H1 (cell line): ENCODE data around the gene ZNF516. TPM values are rescaled to one million over a fixed set of nuclear protein-coding genes. Genes with fewer than 3 reads are reported as not detected.

Source experiments
- CTCF ChIA-PET: fragments of 300-600 bp; sonication (Branson Sonifier 250); formaldehyde crosslinking; loops from one replicate; lab custom pipeline; 2021; ENCODE audit not compliant: partially characterized antibody; lab: Charles Lee
- POLR2A ChIA-PET: fragments of 300-600 bp; sonication (Branson Sonifier 250); formaldehyde crosslinking; loops from one replicate; lab custom pipeline; 2021; ENCODE audit warnings: inconsistent platforms; ENCODE audit not compliant: partially characterized antibody; lab: Charles Lee
- DNase-seq, 2 experiments: peaks; one replicate each; pipeline versions ENCODE4 v3.0.0 to v3.0.0-alpha.2; 2010 to 2022; ENCODE audit warnings: low spot score in 2 of 2, low read depth in 1 of 2, mixed read lengths in 1 of 2
- FAIRE-seq: peaks from 2 replicates; lab custom pipeline; 2011; peaks lifted over from hg19 to GRCh38; lab: Jason Lieb, UNC
- H2AFZ ChIP-seq: 2 replicates; pipeline ENCODE4 v1.8.1; 2012; ENCODE audit warnings: low read length, inconsistent platforms
- H2AK5ac ChIP-seq: 2 replicates; pipeline ENCODE4 v1.6.1; 2013; ENCODE audit warnings: low read depth, low read length
- H2BK120ac ChIP-seq: replicated peaks from 2 replicates; pipeline ENCODE3; 2013; ENCODE audit warnings: low read depth, low read length, inconsistent platforms
- H2BK12ac ChIP-seq: 2 replicates; pipeline ENCODE4 v1.6.1; 2013; ENCODE audit warnings: low read depth, low read length
- H2BK15ac ChIP-seq: 2 replicates; pipeline ENCODE4 v1.6.1; 2013; ENCODE audit warnings: low read length
- H2BK20ac ChIP-seq: 2 replicates; pipeline ENCODE4 v1.6.1; 2013; ENCODE audit warnings: low read length
- H2BK5ac ChIP-seq: 2 replicates; pipeline ENCODE4 v1.6.1; 2013; ENCODE audit warnings: low read depth, low read length
- H3K14ac ChIP-seq: 2 replicates; pipeline ENCODE4 v1.6.1; 2013; ENCODE audit warnings: inconsistent platforms; ENCODE audit not compliant: insufficient read length
- H3K18ac ChIP-seq: 2 replicates; pipeline ENCODE4 v1.6.1; 2013; ENCODE audit warnings: low read length; ENCODE audit errors: extremely low read depth
- H3K23ac ChIP-seq: 2 replicates; pipeline ENCODE4 v1.6.1; 2013; ENCODE audit warnings: inconsistent platforms; ENCODE audit not compliant: insufficient read length
- H3K23me2 ChIP-seq: 2 replicates; pipeline ENCODE4 v1.6.1; 2013; ENCODE audit warnings: low read depth, low read length
- H3K27ac ChIP-seq: 2 replicates; pipeline ENCODE4 v1.6.1; 2011; ENCODE audit warnings: low read depth, low read length, inconsistent platforms
- H3K27me3 ChIP-seq, 4 experiments: replicated peaks in 1 of 4; 1 replicate in 1 of 4; 2 replicates in 3 of 4; pipeline versions ENCODE4 v1.6.1 to v1.8.1; 2011 to 2013; ENCODE audit warnings: low read length in 3 of 4, mild to moderate bottlenecking in 3 of 4, inconsistent platforms in 2 of 4, mixed read lengths in 2 of 4, moderate library complexity in 1 of 4; ENCODE audit not compliant: control insufficient read depth in 3 of 4, insufficient read depth in 3 of 4; ENCODE audit errors: extremely low read depth in 1 of 4
- H3K36me3 ChIP-seq, 4 experiments: 2 replicates each; pipeline versions ENCODE4 v1.6.1 to v1.8.1; 2011 to 2013; ENCODE audit warnings: mild to moderate bottlenecking in 4 of 4, low read length in 3 of 4, moderate library complexity in 2 of 4, control low read depth in 1 of 4, inconsistent platforms in 1 of 4; ENCODE audit not compliant: insufficient read depth in 4 of 4, control insufficient read depth in 2 of 4
- H3K4ac ChIP-seq: replicated peaks from 2 replicates; pipeline ENCODE3; 2013; ENCODE audit warnings: low read length, low read depth, mixed read lengths, inconsistent platforms; ENCODE audit not compliant: insufficient read length
- H3K4me1 ChIP-seq, 4 experiments: replicated peaks in 1 of 4; 1 replicate in 1 of 4; 2 replicates in 3 of 4; pipeline versions ENCODE4 v1.6.1 to v1.8.1; 2011 to 2013; ENCODE audit warnings: low read length in 3 of 4, inconsistent platforms in 2 of 4, mixed read lengths in 1 of 4; ENCODE audit not compliant: insufficient read depth in 4 of 4, control insufficient read depth in 3 of 4
- H3K4me2 ChIP-seq, 2 experiments: 2 replicates each; pipeline versions ENCODE4 v1.6.1 to v1.8.1; 2011 to 2013; ENCODE audit warnings: low read depth in 2 of 2, low read length in 2 of 2, control low read depth in 1 of 2, inconsistent platforms in 1 of 2, mild to moderate bottlenecking in 1 of 2; ENCODE audit not compliant: insufficient read depth in 1 of 2
- H3K4me3 ChIP-seq, 4 experiments: fragments of 200-600, 300-600 bp in 1 of 4; sonication (generic), shearing (Covaris generic), sonication (Bioruptor Twin) in 1 of 4; 2 replicates each; pipeline versions ENCODE4 v1.5.1 to v1.8.1; 2011 to 2016; ENCODE audit warnings: low read length in 4 of 4, low read depth in 3 of 4, control low read depth in 2 of 4, inconsistent platforms in 2 of 4, mild to moderate bottlenecking in 2 of 4, mixed read lengths in 1 of 4, moderate library complexity in 1 of 4; ENCODE audit not compliant: insufficient read depth in 2 of 4; ENCODE audit errors: extremely low read depth in 1 of 4
- H3K56ac ChIP-seq: replicated peaks from 2 replicates; pipeline ENCODE3; 2013; ENCODE audit warnings: low read depth, mild to moderate bottlenecking, mixed read lengths, low read length, inconsistent platforms; ENCODE audit not compliant: insufficient read length
- H3K79me1 ChIP-seq: 2 replicates; pipeline ENCODE4 v1.6.1; 2013; ENCODE audit warnings: low read depth, low read length, control low read depth
- H3K79me2 ChIP-seq, 2 experiments: 2 replicates each; pipeline versions ENCODE4 v1.6.1 to v1.8.1; 2012 to 2013; ENCODE audit warnings: low read length in 2 of 2, mild to moderate bottlenecking in 2 of 2, inconsistent platforms in 1 of 2; ENCODE audit not compliant: insufficient read depth in 2 of 2, control insufficient read depth in 1 of 2
- H3K9ac ChIP-seq, 4 experiments: replicated peaks in 1 of 4; 1 replicate in 1 of 4; 2 replicates in 3 of 4; pipeline versions ENCODE4 v1.6.1 to v1.8.1; 2011 to 2013; ENCODE audit warnings: low read depth in 3 of 4, low read length in 3 of 4, control low read depth in 2 of 4, mild to moderate bottlenecking in 2 of 4, moderate library complexity in 2 of 4, inconsistent platforms in 1 of 4; ENCODE audit errors: extremely low read depth in 1 of 4
- H3K9me3 ChIP-seq, 2 experiments: 2 replicates each; pipeline versions ENCODE4 v1.6.1 to v1.8.1; 2012 to 2013; ENCODE audit warnings: mild to moderate bottlenecking in 2 of 2, moderate library complexity in 2 of 2, control low read depth in 1 of 2, inconsistent platforms in 1 of 2, low read depth in 1 of 2, low read length in 1 of 2, mixed read lengths in 1 of 2; ENCODE audit not compliant: insufficient read depth in 2 of 2
- H4K20me1 ChIP-seq, 2 experiments: replicated peaks in 1 of 2; 2 replicates each; pipeline versions ENCODE3 to v1.8.1; 2011 to 2013; ENCODE audit warnings: inconsistent platforms in 2 of 2, low read length in 2 of 2, mild to moderate bottlenecking in 1 of 2; ENCODE audit not compliant: insufficient read depth in 2 of 2, control insufficient read depth in 1 of 2
- H4K5ac ChIP-seq: 2 replicates; pipeline ENCODE4 v1.6.1; 2013; ENCODE audit warnings: low read length, low read depth, mixed read lengths, inconsistent platforms; ENCODE audit not compliant: insufficient read length
- H4K8ac ChIP-seq: 2 replicates; pipeline ENCODE4 v1.8.0; 2013; ENCODE audit warnings: mild to moderate bottlenecking, moderate library complexity, low read length, inconsistent platforms; ENCODE audit not compliant: insufficient read depth; ENCODE audit errors: extremely low read depth
- H4K91ac ChIP-seq: replicated peaks from 2 replicates; pipeline ENCODE3; 2013; ENCODE audit warnings: low read length, mixed read lengths, inconsistent platforms; ENCODE audit not compliant: insufficient read length
- CHD2 ChIP-seq: IDR thresholded peaks from 2 replicates; pipeline ENCODE4 v1.6.1; 2012; ENCODE audit warnings: low read length, improper control_type of control experiment
- CTBP2 ChIP-seq: IDR thresholded peaks from 2 replicates; pipeline ENCODE4 v1.7.0; 2011; ENCODE audit warnings: borderline replicate concordance, mild to moderate bottlenecking, moderate library complexity, mixed read lengths, low read length; ENCODE audit not compliant: insufficient read depth, insufficient read length
- HDAC6 ChIP-seq: IDR thresholded peaks from one replicate; pipeline ENCODE4 v1.7.1; 2012; ENCODE audit warnings: low read depth, mild to moderate bottlenecking, inconsistent platforms, low read length, moderate library complexity
- KDM1A ChIP-seq: fragments of 200-600, 300-600 bp; sonication (generic); IDR thresholded peaks from 2 replicates; pipeline ENCODE4 v1.7.1; 2016; ENCODE audit warnings: mild to moderate bottlenecking, low read length, borderline replicate concordance
- MAFK ChIP-seq: IDR thresholded peaks from 2 replicates; pipeline ENCODE4 v1.6.1; 2012; ENCODE audit warnings: low read depth, mild to moderate bottlenecking, improper control_type of control experiment, low read length
- MAX ChIP-seq: IDR thresholded peaks from 2 replicates; pipeline ENCODE4 v1.6.1; 2012; ENCODE audit warnings: inconsistent platforms
- TBP ChIP-seq: IDR thresholded peaks from 2 replicates; pipeline ENCODE4 v1.6.1; 2011; ENCODE audit warnings: low read depth, low read length, improper control_type of control experiment
- WGBS, 2 experiments: shearing (Covaris generic) in 1 of 2; methylation state at CpG; one replicate each; pipeline versions ENCODE4 v1.1.6 to v1.1.7; 2013 to 2015; ENCODE audit warnings: low lambda C conversion rate in 2 of 2, mixed read lengths in 2 of 2, inconsistent platforms in 1 of 2, low coverage in 1 of 2, missing lambda C conversion rate in 1 of 2; ENCODE audit not compliant: insufficient replicate concordance in 2 of 2, insufficient coverage in 1 of 2, insufficient read length in 1 of 2; ENCODE audit errors: extremely low coverage in 1 of 2, missing lambda C conversion rate in 1 of 2; 5-methylcytosine and 5-hydroxymethylcytosine counted together
- polyA plus RNA-seq, 7 experiments: library from polyadenylated mRNA; depleted of rRNA in 3 of 7; stranded (reverse) in 5 of 7; unstranded in 2 of 7; fragments of >200 nt in 5 of 7; fragments of 200-250 nt in 2 of 7; gene quantifications; 1 replicate in 5 of 7; 2 replicates in 1 of 7; 4 replicates in 1 of 7; pipeline versions ENCODE4 v1.2.1 to v1.2.3, GENCODE V29; 2011 to 2013; ENCODE audit warnings: missing spikeins in 2 of 7, mixed read lengths in 2 of 7
- total RNA-seq: library from RNA; stranded (reverse); fragmentation: NEBNext Ultra II Directional; extraction: Animal tissue kit (Norgen Biotek cat#: 25700); gene quantifications from 2 replicates; pipeline ENCODE4 v1.2.1, GENCODE V29; 2021

Gene ZNF516
- total and polyA plus RNA-seq, 2 of the 8 experiments (the other 6 are each of a cell fraction or from before 2014, with no cell fraction given): 7.3 to 17.0 TPM

GRCh38 chr18:76392349-76392748, 102.7 kb downstream of the ZNF516 start:
- H3K36me3 ChIP-seq: no peaks in the 10 kb centered on the region
- peak overlapping the region; percentile 86; the same call in 1 of the 2 replicates for H2AK5ac ChIP-seq
- no peak overlapping the region for H3K4me3 ChIP-seq
- H2BK120ac ChIP-seq: no peak overlapping the region
- no peak overlapping the region for H3K23ac ChIP-seq
- no peak overlapping the region for H2BK15ac ChIP-seq
- no peak overlapping the region for H3K4me2 ChIP-seq
- peaks cover 5% of the 10 kb centered on the region; the same call in 1 of the 2 replicates for H3K23me2 ChIP-seq
- H3K4ac ChIP-seq: no peak overlapping the region
- H2AFZ ChIP-seq: no peak overlapping the region
- H3K27me3 ChIP-seq: no peaks in the 10 kb centered on the region
- no peak overlapping the region; the same call in 1 of the 2 replicates for H3K18ac ChIP-seq
- H4K91ac ChIP-seq: no peak overlapping the region
- no peak overlapping the region; the same call in 1 of the 2 replicates for H2BK5ac ChIP-seq
- no peak for DNase-seq
- peaks cover 0 to 3% (median 1%) of the 10 kb centered on the region in 4 experiments; a peak in 3 of 7 replicates for H3K4me1 ChIP-seq
- no peak for FAIRE-seq
- TF ChIP-seq MAX (0 out of 2 replicates have a peak, but pooled peaks have one; percentile 18), CHD2 (no peak), KDM1A (no peak), CTBP2 (no peak), TBP (no peak), HDAC6 (no peak), MAFK (no peak)
- TF ChIP-seq, all 59 proteins: peak for 1
- H3K56ac ChIP-seq: no peak overlapping the region
- no peak overlapping the region for H2BK12ac ChIP-seq
- H4K20me1 ChIP-seq: peaks cover 0 to 3% of the 10 kb centered on the region in 2 experiments
- ChIA-PET CTCF (no interaction called here), POLR2A (no interaction called here)
- 0 out of 4 replicates have a peak, but pooled peaks cover 0 to 3% of the 10 kb centered on the region in 2 experiments for H3K9me3 ChIP-seq
- H3K9ac ChIP-seq: no peak overlapping the region
- H3K27ac ChIP-seq: no peak overlapping the region
- no peak overlapping the region for H3K14ac ChIP-seq
- no peak overlapping the region for H2BK20ac ChIP-seq
- H4K5ac ChIP-seq: no peak overlapping the region
- H3K79me1 ChIP-seq: peaks cover 5% of the 10 kb centered on the region
- no peak overlapping the region for H4K8ac ChIP-seq
- H3K79me2 ChIP-seq: peaks cover 0 to 18% of the 10 kb centered on the region in 2 experiments; a peak in 2 of 4 replicates
- 85% methylated on average over 4 of the region's 5 CpGs; no CpG with 5 or more reads in 1 of the 2 experiments for WGBS, 2 experiments
